ENCODE results near the gene CALML6. TPM values are rescaled to one million over a fixed set of nuclear protein-coding genes. Genes with fewer than 3 reads are reported as not detected.

The CALML6 gene
- total RNA-seq, 1 donor from 2014 or later = not detected

DNA sequence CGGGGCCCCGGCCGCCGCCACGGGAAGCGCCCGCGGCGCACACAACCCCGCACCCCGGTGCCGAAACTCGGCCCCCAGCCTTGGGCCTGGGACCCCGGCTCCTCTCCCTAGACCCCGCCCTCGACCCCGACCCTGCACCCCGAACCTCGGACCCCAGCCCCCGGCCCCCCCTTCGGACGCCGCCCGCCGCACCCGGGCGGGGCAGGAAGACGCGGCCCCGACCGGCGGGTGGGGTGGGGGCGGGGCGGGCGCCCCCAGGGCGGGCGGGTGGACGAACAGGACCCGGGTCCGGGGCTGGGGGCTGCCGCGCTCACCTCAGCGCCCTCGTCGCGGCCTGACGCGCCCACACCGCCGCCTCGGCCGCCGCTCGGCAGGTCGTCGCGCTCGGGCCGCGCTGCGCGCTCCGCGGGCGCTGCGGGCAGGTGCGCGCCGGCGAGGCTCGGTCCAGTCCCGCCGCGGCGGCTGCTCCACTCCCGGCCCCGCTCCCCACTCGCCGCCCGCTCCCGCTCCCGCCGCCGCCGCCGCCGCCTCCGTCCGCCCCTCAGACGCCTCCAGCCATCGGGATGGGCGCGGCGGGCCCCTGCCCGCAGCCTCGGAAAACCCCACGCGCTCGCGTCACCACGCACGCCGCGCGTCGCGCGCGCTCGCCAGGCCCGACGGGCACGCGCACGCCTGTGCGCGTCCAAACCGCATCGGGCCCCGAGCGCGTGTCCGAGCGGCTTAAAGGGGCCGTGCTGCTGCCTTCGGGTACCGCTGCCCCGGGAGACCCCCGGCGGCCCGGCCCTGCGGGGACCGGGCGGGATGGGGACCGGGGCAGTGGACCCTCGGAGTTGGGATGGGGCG is 24.3 kb upstream of the CALML6 start, which contains the start of gene GNB1:
TSS of gene GNB1 (minus strand) at position 582 of the 843 bp plus-strand sequence. CDS start 65,634 bp downstream, outside the sequence.
- intact Hi-C loops (cut with DNase I) = loop anchor here (2.0 kb wide), 2 partner anchors 32 to 112 kb away; partner anchors contain the start of gene NADK
- peak; percentile 89 for ATAC-seq

DNA sequence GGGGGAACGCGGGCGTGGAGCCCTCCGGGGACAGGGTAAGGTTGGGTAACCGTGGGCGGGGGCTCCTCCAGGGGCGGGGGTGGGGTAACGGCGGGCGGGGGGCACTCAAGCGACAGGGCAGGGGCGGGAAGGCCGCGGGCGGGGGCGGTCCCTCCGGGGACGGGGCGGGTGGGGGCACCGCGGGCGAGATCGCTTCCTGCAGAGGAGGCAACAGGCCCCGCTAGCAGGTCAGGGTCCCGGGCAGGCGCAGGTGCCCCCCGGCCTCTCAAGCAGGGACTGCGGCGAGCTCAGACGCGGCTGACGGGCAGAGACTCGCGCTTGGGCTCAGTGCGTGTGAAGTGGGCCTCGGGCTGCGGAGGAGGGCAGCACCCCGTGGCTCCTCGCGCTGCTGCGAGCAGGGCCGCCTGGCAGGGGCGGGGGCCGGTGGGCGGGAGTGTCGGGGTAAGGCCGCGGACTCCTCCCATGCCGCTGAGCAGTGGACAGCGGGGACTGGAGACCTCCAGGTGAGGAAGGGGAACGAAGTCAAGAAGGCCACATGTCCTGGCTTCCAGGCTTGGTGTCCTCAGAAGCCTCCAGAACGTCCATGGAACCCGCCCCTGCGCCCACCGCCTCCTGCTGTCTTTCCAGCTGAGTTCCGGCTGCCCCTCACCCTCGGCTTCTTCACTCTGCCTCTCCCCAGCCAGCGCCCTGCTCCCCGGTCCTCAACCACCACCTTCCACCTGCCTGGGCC is 23.5 kb upstream of the CALML6 start:
- ATAC-seq (peak; percentile 73), DNase-seq (ENCODE audit: missing footprints) (peak; percentile 89)
- intact Hi-C loops (cut with DNase I) = loop anchor here (2.0 kb wide), 2 partner anchors 33 to 113 kb away; partner anchors contain the start of gene NADK

More for the DNA sequence above, 24.3 kb upstream of the CALML6 start, which contains the start of gene GNB1:
- peak; percentile 95 for DNase-seq (ENCODE audit: missing footprints)

DNA sequence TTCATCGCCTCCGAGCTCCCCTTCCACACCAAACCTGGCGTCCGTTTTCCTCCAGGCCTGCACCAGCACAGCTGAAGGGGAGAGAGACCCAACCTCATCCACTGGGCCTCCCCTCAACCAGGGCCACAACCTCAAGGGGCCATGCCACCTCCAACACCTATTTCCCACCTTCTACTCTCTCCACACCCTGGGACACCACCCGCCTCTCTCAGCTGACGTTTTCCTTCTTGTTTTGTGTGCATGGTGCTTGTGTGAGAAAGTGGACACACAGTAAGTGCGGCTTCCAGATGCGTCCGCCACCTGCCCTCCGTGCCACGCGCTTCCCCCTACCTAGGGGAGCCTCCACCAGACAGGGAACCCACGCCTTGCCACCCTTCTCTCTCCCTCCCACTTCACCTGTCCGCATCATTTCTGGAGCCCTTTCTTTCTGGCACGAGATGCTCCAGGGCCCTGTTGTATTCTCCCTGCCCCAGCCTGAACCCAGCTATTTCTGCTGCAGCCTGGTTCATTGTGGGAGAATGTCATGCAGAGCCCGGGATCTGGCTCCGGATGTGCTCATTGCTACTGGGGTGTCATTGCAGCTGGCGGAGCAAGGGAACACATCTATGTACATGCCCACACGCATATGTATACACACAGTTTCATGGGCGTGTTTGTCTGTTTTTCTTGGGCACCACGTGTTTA is 22.8 kb upstream of the CALML6 start:
- intact Hi-C loops (cut with DNase I) = no loop called here
- peak; percentile 68 for DNase-seq (ENCODE audit: missing footprints)
- ATAC-seq = no peak

DNA sequence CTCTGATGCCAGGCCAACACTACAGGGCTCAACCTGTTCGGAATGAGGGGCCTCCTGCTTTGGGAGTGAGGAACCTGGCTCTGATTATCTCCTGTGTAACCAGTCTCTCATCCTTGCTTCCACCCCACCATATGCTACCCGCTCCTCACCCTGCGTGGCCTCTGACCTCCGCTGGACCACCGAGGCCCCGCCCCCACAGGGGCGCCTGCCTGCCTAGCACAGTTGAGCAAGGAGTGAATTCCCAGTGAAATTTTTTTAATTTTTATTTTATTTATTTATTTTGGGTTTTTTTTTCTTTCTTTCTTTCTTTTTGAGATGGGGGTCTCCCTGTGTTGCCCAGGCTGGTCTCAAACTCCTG is 22.3 kb upstream of the CALML6 start:
- DNase-seq (ENCODE audit: missing footprints) (peak; percentile 37), ATAC-seq (no peak)
- intact Hi-C loops (cut with DNase I) = no loop called here

DNA sequence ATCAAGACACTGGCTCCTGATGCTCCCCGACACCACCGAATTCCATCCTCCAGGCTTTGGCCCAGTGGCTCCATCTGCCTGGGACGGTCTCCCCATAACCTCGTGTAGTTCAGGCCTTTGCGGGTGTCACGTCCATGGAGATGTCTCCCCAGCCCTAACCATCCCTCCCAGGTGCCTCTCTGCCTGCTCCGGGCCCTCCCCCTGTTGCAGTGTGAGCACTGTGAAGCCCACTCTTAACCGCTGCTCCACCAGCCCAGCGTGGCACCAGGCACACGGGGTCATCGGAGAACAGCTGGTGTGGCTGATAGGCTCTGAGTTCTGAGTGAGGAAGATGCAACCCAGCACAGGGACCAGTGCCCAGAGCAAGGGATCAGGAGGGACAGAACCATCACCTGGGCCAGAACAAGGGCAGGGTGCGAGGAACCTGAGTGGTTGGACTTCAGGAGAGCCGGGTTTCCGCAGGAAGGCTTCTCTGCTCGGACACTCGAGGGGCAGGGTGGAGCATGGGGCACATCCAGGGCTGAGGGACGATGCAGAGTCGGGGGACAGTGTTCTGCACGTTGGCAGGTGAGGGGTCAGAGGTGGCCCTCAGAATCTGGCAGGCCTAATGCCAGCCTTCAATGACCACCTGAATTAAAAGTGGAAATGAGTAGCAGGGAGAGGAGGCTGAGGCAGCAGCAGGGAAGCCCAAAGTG is 21.6 kb upstream of the CALML6 start:
- DNase-seq (ENCODE audit: missing footprints) = peak; percentile 40
- intact Hi-C loops (cut with DNase I) = no loop called here

DNA sequence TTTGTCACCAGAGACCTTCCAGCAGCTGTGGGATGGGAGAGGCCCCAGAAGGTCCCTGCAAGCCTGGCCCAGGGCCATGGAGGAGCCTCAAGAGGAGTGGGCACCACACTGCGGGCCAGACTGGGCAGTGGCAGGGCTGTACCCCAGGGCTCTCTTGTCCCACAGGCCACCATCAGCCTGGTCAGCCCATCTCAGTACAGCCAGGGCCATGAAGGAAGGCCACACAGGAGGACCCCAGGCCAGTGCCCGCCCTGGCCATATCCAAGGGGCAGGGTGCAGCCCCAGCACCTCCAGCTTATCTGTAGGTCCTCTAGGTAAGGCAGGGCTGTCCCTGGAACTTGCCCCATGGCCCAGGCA is 21.1 kb upstream of the CALML6 start:
- ATAC-seq (no peak), DNase-seq (ENCODE audit: missing footprints) (peak; percentile 45)
- intact Hi-C loops (cut with DNase I) = no loop called here

More for the DNA sequence above, 21.6 kb upstream of the CALML6 start:
- ATAC-seq = no peak

DNA sequence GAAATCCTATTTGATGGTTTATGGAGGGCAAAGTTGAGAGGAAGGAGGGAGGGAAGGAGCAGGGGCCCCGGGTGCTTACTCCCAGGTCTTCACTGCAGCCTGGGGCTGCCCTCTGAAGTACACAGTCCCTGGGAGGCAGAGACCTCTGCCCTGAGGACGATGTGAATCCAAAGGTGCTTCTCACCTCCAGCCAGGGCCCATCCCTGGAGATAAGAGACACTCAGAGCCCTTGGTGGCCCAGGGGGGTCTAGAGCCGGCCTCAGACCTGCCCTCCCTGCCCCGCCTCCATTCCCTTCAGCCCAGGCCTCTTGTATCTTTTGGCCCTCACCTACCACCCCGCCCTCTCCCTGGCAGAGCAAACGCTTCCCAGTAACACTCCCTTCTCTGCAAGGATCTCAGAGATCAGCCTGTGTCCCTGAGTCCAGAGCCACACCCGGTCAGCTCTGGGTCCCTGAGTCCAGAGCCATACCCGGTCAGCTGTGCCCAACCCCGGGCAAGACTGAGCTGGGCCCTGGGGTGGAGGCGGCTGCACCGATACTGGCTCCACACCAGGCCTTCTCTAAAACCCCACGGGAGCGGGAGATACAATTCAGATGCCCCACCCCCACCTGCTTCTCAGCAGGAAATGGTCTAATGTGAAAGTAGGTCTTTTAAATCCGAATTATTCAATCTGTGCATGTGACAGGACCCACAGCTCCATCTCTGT is 20.6 kb upstream of the CALML6 start:
- DNase-seq (ENCODE audit: missing footprints) (peak; percentile 72), ATAC-seq (peak; percentile 23)
- intact Hi-C loops (cut with DNase I) = no loop called here

DNA sequence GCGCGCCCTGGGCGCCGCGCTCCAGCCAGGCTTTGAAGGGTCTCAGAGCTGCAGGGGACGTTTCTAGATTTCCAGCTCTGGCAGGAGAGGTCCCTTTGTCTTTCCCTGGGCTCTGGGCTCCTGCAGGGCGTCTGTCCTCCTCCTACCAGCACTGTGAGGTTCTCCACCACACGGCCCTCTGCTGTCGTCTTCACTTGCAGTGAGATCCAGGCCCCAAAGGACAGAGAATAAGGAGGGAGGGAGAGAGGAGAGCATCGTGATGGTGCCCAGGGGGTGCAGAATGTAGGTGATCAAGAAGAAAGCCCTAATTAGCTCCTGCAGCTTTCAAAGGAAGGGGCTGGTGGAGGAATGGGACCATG is 20.0 kb upstream of the CALML6 start:
- ATAC-seq (no peak), DNase-seq (ENCODE audit: missing footprints) (no peak)
- intact Hi-C loops (cut with DNase I) = no loop called here

DNA sequence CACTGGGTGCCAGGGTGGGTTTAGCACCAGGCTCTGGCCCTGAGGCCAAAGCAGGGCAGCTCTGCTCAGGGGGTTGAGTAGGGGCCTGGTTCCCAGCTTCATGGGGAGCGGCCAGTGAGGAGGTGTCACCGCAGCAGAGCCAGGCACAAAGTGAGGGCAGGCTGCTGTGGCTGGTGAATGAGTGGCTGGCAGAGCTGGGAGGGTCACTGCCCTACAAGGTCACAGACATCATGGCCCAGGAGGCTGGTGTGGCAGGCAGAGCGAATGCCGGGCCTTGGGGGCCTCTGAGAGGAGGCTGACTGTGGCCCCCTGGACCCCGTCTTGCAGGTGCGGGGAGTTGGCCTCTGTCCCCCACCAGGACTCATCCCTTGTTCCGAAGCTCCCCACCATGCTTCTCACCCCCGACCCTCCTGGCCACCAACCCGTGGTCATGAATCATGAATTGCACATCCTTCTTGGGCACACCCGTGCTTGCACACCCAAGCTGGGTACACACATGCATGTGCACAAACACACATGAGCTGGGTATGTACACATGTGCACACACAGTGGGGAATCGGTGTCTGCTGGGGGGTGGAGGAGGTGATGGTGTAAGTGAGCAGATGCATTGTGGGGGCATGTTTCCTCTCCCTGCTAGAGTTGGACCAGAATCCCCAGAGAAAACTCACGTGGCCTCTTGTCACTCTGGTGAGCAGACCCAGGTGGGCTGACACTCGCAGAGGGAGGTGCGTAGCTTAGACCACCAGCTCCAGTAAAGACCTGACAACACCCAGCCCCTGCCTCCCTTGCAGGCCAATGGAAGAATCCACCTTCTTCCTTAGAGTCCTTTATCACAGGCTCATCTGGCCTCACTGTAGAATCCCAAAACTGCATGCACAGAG is 19.4 kb upstream of the CALML6 start:
- DNase-seq (ENCODE audit: missing footprints) = peak; percentile 40
- intact Hi-C loops (cut with DNase I) = no loop called here

DNA sequence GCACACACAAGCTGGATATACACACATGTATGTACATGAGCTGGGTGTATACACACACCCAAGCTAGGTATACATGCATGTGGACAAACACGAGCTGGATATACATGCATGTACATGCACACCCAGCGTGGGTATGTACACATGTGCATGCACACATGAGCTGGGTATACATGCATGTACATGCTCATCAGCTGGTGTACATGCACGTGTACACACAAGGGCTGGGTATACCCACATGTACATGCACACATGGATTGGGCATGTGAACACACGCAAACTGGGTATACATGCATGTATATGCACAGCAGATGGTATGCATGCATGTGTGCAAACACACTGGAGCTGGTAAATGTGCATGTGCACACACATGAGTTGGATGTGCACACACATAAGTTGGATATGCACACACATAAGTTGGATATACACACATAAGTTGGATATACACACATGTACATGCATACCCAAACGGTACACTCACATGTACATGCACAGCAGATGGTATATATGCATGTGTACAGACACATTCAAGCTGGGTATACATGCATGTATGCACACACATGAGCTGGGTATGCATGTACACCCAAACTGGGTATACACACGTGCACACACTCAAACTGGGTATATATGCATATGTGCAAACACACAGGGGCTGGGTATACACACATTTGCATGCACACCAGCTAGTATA is 16.7 kb upstream of the CALML6 start:
- intact Hi-C loops (cut with DNase I) = no loop called here
- ATAC-seq (no peak), DNase-seq (ENCODE audit: missing footprints) (no peak)

More for the DNA sequence above, 19.4 kb upstream of the CALML6 start:
- ATAC-seq = no peak

DNA sequence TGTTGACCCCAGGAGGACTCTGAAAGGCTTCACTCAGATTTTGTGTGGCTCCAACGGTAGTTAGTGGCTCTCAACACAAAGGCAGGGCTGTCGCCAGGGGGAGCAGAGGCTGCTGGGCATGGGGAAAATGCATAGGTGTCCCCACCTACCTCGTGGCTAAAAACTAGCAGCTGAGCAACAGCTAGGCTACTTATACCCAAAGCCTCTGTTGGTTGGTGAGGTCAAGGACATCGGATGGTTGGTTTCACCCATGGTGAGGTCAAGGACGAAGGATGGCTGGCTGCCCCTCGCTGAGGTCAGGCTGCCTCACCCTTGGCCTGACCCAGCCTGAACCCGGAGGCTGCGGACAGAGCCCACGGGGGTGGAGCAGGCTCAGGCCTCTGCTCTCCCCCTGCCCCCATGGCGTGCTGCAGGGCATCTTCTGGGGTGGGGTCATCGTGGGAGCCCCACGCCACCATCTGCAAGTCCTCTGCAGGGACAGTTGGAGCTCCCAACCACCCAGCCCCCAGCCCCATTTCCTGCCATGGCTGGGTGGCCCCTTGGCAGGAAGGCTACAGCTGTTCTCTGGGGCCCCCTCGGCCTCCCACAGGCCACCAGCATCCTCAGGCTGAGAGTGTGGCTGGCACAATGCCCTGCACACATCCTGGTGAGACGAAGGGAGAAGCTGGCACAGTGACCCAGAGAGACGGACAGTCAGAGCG is 15.6 kb upstream of the CALML6 start:
- intact Hi-C loops (cut with DNase I) = no loop called here
- ATAC-seq (no peak), DNase-seq (ENCODE audit: missing footprints) (peak; percentile 55)

DNA sequence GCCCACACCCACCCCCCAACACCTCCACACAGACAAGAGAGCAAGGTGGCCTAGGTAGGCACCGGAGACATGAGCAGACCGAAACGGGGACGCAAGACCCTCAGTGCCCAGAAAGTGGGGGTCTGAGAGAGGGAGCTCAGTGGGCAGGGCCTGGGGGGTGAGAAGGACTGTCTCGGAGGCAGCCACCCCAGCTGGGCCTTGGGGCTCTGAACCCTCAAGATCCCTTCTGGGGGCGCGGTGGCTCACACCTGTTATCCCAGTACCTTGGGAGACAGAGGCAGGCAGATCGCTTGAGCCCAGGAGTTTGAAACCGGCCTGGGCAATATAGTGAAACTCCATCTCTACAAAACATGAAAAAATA is 15.1 kb upstream of the CALML6 start:
- DNase-seq (ENCODE audit: missing footprints) = peak; percentile 20
- intact Hi-C loops (cut with DNase I) = no loop called here
- ATAC-seq = no peak

DNA sequence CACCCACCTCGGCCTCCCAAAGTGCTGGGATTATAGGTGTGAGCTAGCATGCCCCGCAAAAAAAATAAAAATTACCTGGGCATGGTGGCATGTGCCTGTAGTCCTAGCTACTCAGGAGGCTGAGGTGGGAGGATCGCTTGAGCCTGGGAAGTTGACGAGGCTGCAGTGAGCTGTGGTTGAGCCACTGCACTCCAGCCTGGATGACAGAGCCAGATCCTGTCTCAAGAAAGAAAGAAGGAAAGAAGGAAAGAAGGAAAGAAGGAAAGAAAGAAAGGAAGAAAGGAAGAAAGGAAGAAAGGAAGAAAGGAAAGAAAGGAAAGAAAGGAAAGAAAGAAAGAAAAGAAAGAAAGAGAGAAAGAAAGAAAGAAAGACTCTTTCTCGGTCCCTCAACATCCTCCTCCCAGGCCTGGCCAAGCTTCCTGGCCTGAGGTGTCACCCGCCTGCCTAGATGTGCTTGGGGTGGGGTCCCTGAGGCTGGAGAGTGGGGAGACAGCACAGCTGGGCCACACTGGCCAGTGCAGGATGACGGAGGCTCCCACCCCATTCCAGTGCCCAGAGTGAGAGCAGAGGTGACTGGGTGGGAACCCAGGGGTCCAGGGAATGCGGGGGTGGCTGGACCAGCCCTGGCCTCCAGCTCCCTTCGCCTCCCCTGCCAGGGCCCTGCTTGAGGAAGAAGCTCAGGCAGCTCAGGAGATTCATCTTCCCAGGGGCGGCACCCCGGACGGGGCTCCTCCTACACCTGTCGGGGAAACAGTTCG is 14.0 kb upstream of the CALML6 start:
- ATAC-seq = no peak
- DNase-seq (ENCODE audit: missing footprints) = peak; percentile 9
- intact Hi-C loops (cut with DNase I) = no loop called here

DNA sequence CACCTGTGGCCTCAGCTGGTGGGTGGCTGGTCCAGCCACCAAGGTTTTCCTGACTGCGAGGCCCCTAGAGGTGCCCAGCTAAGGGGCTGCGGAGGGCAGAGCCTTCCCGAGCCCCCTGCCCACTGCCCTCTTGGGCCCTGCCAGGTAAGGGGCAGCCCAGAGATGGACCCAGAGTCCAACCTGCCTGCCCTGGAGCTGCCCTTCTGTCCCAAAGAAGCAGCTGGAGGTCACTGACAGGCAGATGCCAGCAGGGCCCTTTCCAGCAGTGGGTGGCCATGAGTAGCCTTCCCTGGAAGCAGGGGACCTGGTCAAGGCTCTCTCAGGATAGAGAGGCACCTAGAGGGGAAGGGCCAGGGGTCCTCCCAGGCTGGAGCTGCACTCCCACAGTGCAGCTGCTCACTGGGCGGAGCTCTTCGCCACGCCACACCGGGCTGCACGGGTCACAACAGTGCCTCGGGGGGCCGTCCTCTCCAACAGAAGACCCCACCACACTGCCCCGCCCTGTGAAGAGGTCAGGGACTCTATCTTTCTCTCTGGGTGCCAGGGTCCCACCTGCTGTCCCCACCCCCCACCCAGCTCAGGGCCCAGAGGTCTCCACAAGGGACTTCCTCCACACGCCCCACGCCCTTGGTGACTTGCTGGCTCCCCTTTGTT is 13.3 kb upstream of the CALML6 start:
- ATAC-seq (no peak), DNase-seq (ENCODE audit: missing footprints) (peak; percentile 47)
- intact Hi-C loops (cut with DNase I) = no loop called here

DNA sequence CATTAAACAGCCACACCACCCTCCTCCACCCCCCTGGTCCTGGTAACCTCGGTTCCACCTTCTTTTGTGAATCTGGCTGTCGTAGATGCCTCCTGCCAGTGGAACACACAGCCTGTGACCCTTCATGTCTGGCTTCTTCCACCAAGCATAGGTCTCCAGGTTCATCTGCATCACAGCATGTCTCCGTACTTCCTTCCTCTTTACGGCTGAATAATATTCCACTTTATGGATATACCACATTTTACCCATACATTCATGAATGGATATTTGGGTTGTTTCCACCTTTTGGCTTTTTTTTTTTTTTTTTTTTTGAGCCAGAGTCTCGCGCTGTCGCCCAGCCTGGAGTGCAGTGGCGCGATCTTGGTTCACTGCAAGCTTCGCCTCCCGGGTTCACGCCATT is 11.8 kb upstream of the CALML6 start:
- intact Hi-C loops (cut with DNase I) = no loop called here
- DNase-seq (ENCODE audit: missing footprints) = no peak
- no peak for ATAC-seq

Data from Right ventricle myocardium inferior (tissue), 1 donor.